Measurements from ENCODE around the gene MNS1.
"Not testable (repeated sequence)": the region's sequence is repeated elsewhere in the genome, so short reads cannot be mapped to it uniquely, and the experiment has no call there.

The MNS1 gene, protein sequence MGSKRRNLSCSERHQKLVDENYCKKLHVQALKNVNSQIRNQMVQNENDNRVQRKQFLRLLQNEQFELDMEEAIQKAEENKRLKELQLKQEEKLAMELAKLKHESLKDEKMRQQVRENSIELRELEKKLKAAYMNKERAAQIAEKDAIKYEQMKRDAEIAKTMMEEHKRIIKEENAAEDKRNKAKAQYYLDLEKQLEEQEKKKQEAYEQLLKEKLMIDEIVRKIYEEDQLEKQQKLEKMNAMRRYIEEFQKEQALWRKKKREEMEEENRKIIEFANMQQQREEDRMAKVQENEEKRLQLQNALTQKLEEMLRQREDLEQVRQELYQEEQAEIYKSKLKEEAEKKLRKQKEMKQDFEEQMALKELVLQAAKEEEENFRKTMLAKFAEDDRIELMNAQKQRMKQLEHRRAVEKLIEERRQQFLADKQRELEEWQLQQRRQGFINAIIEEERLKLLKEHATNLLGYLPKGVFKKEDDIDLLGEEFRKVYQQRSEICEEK

GRCh38 chr15:56464893-56465520, at the start of gene MNS1:
MNS1 (minus strand) TSS chr15:56465137; CDS start chr15:56464972, 165 bp downstream.
- peak; percentile 96 for DNase-seq (ENCODE audit: low spot score)

GRCh38 chr15:56496635-56497034, 31.7 kb upstream of the MNS1 start:
- DNase-seq (ENCODE audit: low spot score): peak; percentile 80

DNA sequence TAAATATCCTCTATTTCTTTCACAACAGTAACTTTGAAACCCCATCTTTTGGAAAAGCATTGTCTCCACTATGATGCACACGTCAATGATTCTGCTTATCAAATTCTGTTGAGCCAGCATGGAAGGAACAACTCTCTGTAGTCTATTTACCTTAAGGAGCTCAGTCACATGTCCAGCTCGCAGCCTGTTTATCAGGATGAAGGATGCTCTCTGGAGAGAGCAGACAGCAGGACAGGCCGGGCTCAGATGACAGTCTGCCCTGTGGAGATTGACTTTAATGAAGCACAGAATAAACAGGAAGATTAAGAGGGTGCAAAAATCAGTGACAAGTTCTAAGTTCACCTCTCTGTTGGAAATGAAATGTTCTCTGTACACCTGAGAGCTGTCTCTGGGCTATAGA, 30.6 kb upstream of the MNS1 start:
- DNase-seq (ENCODE audit: low spot score): no peak

- no peak for DNase-seq (ENCODE audit: low spot score)
Observed at GRCh38 chr15:56495053-56495452, 30.1 kb upstream of the MNS1 start.

- no peak for DNase-seq (ENCODE audit: low spot score)
Observed at GRCh38 chr15:56492791-56493555, 28.0 kb upstream of the MNS1 start.

DNA sequence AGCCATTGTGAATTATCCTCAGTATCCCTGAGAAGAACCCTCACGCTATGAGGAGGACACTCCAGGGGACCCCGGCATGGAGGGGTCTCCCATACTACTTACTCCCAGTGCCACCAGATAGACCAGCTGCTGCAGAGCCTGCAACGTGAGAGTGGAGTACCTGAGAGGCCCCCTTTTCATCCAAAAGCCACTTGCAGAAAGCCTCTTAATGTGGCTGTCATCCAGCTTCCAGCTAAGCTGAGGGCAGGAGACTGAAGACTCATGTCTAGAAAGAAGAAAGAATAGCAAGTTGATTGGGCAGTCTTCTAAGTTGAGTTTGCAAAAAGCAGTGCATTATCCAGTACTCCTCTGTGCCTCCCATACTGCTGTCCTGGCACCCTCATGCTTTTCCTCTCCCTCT, 27.3 kb upstream of the MNS1 start:
- DNase-seq (ENCODE audit: low spot score): no peak

GRCh38 chr15:56491110-56491722, 26.3 kb upstream of the MNS1 start:
- DNase-seq (ENCODE audit: low spot score): peak; percentile 90

DNA sequence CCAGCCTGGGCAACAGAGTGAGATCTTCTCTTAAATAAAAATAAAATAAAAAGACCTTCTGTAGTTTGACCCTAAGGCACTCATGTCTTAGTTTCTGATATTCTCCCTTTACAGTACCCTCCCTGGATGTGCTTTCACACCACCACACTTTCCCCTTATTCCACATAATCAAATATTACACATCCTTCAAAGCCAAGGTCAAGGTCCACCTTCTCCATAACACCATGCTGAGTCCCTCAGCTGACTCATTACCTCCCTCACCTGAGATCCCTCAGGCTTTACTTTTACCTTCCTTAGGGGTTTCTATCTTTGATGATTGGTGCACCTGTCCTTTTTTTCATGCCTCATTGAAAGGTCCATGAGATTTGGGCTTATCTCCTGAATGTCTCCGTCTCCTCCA, 25.5 kb upstream of the MNS1 start:
- DNase-seq (ENCODE audit: low spot score): no peak

GRCh38 chr15:56486206-56486605, 21.3 kb upstream of the MNS1 start:
- DNase-seq (ENCODE audit: low spot score): not testable (repeated sequence)

DNA sequence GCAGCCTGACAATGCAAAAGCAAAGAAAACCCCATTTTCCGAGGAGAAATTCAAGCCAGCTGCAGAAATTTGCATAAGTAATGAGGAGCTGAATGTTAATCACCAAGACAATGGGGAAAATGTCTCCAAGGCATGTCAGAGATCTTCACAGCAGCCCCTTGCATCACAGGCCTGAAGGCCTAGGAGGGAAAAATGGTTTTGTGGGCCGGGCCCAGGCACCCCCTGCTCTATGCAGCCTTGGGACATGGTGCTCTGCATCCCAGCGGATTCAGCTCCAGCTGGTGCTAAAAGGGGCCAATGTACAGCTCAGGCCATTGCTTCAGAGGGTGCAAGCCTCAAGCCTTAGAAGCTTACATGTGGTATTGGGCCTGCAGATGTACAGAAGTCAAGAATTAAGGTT, 20.5 kb upstream of the MNS1 start:
- DNase-seq (ENCODE audit: low spot score): not testable (repeated sequence)

GRCh38 chr15:56484287-56484686, 19.4 kb upstream of the MNS1 start:
- DNase-seq (ENCODE audit: low spot score): no peak

- DNase-seq (ENCODE audit: low spot score): no peak
Observed at GRCh38 chr15:56475351-56475750, 10.4 kb upstream of the MNS1 start.

DNA sequence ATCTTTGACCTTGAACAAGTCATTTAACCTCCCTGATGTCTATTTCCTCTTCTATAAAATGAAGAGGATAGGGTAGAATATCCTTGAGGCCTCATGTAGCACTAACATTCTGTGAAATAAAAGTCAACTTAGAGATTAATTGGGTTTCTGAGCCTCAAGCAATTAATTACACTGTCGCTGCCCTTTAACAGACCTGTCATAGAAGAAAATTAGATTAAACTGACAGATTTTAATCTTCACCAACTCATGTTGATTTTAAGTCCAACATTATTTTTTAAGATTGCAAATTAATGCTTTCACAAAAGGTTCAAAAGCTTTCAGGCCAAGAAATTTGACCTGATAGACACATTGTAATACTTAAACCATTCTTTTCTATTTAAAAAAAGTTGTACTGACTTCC, 8.1 kb upstream of the MNS1 start:
- DNase-seq (ENCODE audit: low spot score): no peak

DNA sequence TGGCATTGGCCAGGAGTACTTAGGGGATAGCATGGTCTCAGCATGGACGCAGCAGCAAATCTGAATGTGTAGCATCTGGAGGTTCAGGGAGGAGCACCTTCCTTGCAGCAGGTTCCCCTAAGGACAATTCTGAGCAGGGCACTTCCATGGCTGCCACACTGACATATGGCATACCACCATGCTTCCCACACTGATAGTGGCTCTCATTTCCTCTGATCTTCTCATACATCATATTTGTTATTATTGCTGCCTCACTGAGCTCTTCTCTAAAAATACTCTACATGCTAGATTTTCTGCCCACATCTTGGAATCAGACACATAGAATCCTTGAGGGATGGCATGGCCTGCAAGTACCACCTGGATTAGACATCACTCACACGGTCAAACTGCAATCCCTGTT, 7.3 kb upstream of the MNS1 start:
- no peak for DNase-seq (ENCODE audit: low spot score)

DNA sequence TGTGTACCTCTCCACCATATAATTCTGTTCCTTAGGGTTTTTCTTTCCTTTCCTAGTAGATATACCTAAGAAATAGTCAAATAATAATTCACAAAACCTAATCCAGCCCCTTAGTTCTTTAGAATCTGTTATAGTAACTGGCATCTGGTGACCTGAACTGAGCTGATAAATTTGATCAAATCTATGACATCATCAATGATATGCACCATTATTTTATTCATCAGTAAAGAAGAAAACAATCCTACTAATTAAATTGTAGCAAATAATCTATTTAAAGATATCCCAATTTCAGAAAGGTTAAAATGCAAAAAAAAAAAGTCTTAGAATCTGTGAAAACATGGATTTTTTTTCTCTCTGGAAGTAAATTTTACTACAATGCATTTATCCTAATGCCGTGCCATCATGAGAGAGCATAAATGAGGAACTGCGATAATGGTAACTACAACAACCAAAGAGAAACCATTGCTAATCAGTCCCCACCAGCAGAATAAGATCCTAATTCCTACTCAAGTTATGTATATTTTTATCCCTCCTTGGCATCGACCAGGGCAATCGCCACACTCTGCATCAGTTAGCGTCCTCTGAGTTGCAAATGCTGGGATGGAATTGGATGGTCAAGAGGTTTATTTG, 6.6 kb upstream of the MNS1 start:
- DNase-seq (ENCODE audit: low spot score): no peak

GRCh38 chr15:56469483-56469882, 4.5 kb upstream of the MNS1 start:
- DNase-seq (ENCODE audit: low spot score): peak; percentile 19

- DNase-seq (ENCODE audit: low spot score): no peak
Observed at GRCh38 chr15:56468401-56468800, 3.5 kb upstream of the MNS1 start.

GRCh38 chr15:56467616-56468015, 2.7 kb upstream of the MNS1 start:
- DNase-seq (ENCODE audit: low spot score): no peak

GRCh38 chr15:56460947-56461346, 4.0 kb downstream of the MNS1 start:
- no peak for DNase-seq (ENCODE audit: low spot score)

DNA sequence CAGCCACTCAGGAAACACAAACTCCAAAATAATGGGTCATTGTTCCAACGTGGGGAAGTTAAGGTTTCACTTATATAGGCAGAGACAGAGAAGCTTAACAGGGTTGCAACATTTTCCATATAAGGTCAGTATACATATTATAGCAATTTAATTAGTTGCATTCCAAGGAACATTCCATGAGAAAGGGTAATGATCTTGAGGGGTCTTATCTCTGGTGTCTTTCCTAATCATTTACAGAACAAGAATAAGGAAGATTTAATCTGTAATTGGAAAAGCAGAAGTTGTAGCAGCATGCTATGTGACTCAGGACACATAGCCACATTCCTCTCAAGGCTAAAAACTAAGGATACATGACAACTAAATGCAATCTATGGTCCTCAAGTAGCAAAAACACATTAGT, 4.9 kb downstream of the MNS1 start:
- no peak for DNase-seq (ENCODE audit: low spot score)

DNA sequence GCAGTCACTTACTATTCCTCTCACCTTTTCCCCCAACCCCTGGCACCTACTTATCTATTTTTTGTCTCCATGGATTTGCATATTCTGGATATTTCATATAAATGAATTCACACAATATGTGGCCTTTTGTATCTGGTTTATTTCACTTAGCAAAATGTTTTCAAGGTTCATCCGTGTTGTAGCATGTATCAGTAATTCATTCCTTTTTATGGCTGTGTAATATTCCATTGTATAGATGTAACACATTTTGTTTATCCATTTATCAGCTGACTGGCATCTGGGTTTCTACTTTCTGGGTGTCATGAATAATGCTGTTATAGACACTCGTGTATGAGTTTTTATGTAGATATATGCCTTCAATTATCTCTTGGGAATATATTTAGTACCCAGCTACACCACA, 5.8 kb downstream of the MNS1 start:
- no peak for DNase-seq (ENCODE audit: low spot score)

DNA sequence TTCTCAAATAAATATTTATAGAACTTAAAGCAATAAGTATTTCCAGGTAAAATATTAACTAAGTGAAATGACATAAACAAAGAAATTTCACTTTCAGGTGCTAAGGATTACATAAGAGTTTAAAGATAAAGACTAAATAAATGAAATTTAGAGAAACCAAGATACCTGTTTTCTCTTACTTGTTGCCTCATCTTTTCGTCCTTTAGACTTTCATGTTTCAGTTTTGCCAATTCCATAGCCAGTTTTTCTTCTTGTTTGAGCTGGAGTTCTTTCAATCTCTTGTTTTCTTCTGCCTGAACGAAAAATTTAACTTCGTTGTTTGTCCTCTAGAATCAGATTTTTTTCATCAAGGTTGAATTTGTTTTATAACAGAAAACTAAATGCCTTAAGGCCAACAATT, 8.7 kb downstream of the MNS1 start:
- no peak for DNase-seq (ENCODE audit: low spot score)

Measured in Ammon's horn (tissue), 1 donor.